ENCODE data around the gene PRB3. TPM values are rescaled to one million over a fixed set of nuclear protein-coding genes. Genes with fewer than 3 reads are reported as not detected.
A peak's percentile ranks its signal among the peaks of the same experiment; 100 is the strongest.

PRB3 gene
- total RNA-seq (2014; rRNA removed; shearing (Covaris generic)), result not detected in 2 replicates
- not detected in 2 replicates for polyA plus RNA-seq (2015; cell fraction: cytosol; rRNA removed)
- polyA plus RNA-seq (2015; cell fraction: nucleus; rRNA removed), result not detected in 2 replicates

- no peak for DNase-seq (ENCODE audit: low read depth)
Measured at GRCh38 chr12:11269607-11270006, at the start of gene PRB3. PRB3 (minus strand) TSS chr12:11269707; CDS start chr12:11269669, 38 bp downstream.

GRCh38 chr12:11310336-11310735 lies 40.8 kb upstream of the PRB3 start, which contains the start of gene PRB4:
PRB4 (minus strand) TSS chr12:11310436; CDS start chr12:11310398, 38 bp downstream.
- no peak for DNase-seq (ENCODE audit: low read depth)

- peak; percentile 4 for DNase-seq (ENCODE audit: low read depth)
Measured at GRCh38 chr12:11307143-11307542, 37.6 kb upstream of the PRB3 start.

- DNase-seq (ENCODE audit: low read depth), result no peak
Measured at GRCh38 chr12:11273449-11273848, 3.9 kb upstream of the PRB3 start.

GRCh38 chr12:11264501-11264900 lies 5.0 kb downstream of the PRB3 start:
- DNase-seq (ENCODE audit: low read depth), result no peak

- DNase-seq (ENCODE audit: low read depth), result no peak
Measured at GRCh38 chr12:11246489-11246888, 23.0 kb downstream of the PRB3 start.

GRCh38 chr12:11242656-11243055 lies 26.9 kb downstream of the PRB3 start:
- DNase-seq (ENCODE audit: low read depth), result no peak

- DNase-seq (ENCODE audit: low read depth), result no peak
Measured at GRCh38 chr12:11240348-11240930, 29.1 kb downstream of the PRB3 start.

GRCh38 chr12:11238275-11238674 lies 31.2 kb downstream of the PRB3 start:
- no peak for DNase-seq (ENCODE audit: low read depth)

GRCh38 chr12:11233532-11233931 lies 36.0 kb downstream of the PRB3 start:
- DNase-seq (ENCODE audit: low read depth), result no peak

- DNase-seq (ENCODE audit: low read depth), result peak; percentile 59
Measured at GRCh38 chr12:11228296-11228879, 41.1 kb downstream of the PRB3 start.

- no peak for DNase-seq (ENCODE audit: low read depth)
Measured at GRCh38 chr12:11227373-11227772, 42.1 kb downstream of the PRB3 start.

Other genes with a start within 250 kb of the PRB3 start
- gene TAS2R19, start 247.1 kb downstream of the PRB3 start, total RNA-seq (2014; rRNA removed; shearing (Covaris generic)), result 0.23 and 0.40 TPM in 2 replicates
- 0.29 and 0.40 TPM in 2 replicates for gene TAS2R31, start 238.3 kb downstream of the PRB3 start, total RNA-seq (2014; rRNA removed; shearing (Covaris generic))
- gene TAS2R46, start 207.4 kb downstream of the PRB3 start, total RNA-seq (2014; rRNA removed; shearing (Covaris generic)), result not detected in 2 replicates
- not detected in 2 replicates for gene TAS2R43, start 177.4 kb downstream of the PRB3 start, total RNA-seq (2014; rRNA removed; shearing (Covaris generic))
- 0.23 and 0.27 TPM in 2 replicates for gene TAS2R30, start 135.1 kb downstream of the PRB3 start, total RNA-seq (2014; rRNA removed; shearing (Covaris generic))
- 9.9 and 11.9 TPM in 2 replicates for gene SMIM10L1, start 98.5 kb downstream of the PRB3 start, total RNA-seq (2014; rRNA removed; shearing (Covaris generic))
- not detected in 2 replicates for gene TAS2R42, start 82.8 kb downstream of the PRB3 start, total RNA-seq (2014; rRNA removed; shearing (Covaris generic))
- gene PRB4, start 40.7 kb upstream of the PRB3 start, total RNA-seq (2014; rRNA removed; shearing (Covaris generic)), result not detected in 2 replicates
- gene PRB2, start 125.9 kb upstream of the PRB3 start, total RNA-seq (2014; rRNA removed; shearing (Covaris generic)), result not detected in 2 replicates

All from HT1080 (cell line).